ENCODE results near the gene MCF2L2. TPM values are rescaled to one million over a fixed set of nuclear protein-coding genes. Genes with fewer than 3 reads are reported as not detected.
"Not testable (repeated sequence)": the region's sequence is repeated elsewhere in the genome, so short reads cannot be mapped to it uniquely, and the experiment has no call there.

Gene MCF2L2
- total and polyA plus RNA-seq, 5 donors from 2014 or later = 2.1 to 20.7 (median 4.0) TPM

GRCh38 chr3:183372911-183373310 is 55.5 kb downstream of the MCF2L2 start:
- no peak overlapping the region for H3K4me3 ChIP-seq (ENCODE audit: low read depth, low read length)
- no peaks in the 10 kb centered on the region for H3K27me3 Mint-ChIP-seq
- ATAC-seq (ENCODE audit: low read depth in 2 of 2) (no peak), DNase-seq (no peak)
- H3K27me3 ChIP-seq (ENCODE audit: control insufficient read depth, insufficient read depth, low read length) = no peaks in the 10 kb centered on the region
- no peaks in the 10 kb centered on the region for H3K9me3 Mint-ChIP-seq
- H3K36me3 Mint-ChIP-seq = peaks cover under 1% of the 10 kb centered on the region
- no peak overlapping the region for H3K27ac ChIP-seq (ENCODE audit: insufficient read depth, low read length, poor library complexity, severe bottlenecking)
- H3K4me1 ChIP-seq (ENCODE audit: control insufficient read depth, insufficient read depth, low read length, poor library complexity, severe bottlenecking) = no peaks in the 10 kb centered on the region
- H3K36me3 ChIP-seq (ENCODE audit: control insufficient read depth, insufficient read depth, low read length) = peaks cover 3% of the 10 kb centered on the region
- H3K4me1 Mint-ChIP-seq = peaks cover 10 to 20% (median 13%) of the 10 kb centered on the region in 4 donors
- H3K27ac Mint-ChIP-seq = no peak overlapping the region
- H3K4me3 Mint-ChIP-seq = no peak overlapping the region
- H3K9me3 ChIP-seq (ENCODE audit: control insufficient read depth in 2 of 2, low read length in 2 of 2) = no peaks in the 10 kb centered on the region

DNA sequence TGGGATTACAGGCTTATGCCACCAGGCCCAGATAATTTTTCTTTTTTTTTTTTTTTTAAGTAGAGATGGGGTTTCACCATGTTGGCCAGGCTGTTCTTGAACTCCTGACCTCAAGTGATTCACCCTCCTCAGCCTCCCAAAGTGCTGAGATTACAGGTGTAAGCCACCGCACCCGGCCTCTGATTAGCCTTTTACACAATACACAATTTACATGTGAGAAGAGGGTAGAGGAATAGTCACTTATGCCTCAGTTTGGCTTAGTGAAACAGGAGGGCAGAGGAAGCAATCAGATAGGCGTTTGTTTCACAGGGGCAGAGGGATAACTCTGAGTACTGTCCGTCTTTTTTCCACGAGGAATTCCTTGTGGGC is 56.8 kb downstream of the MCF2L2 start:
- ATAC-seq (ENCODE audit: low read depth in 2 of 2); H3K9me3 ChIP-seq (ENCODE audit: control insufficient read depth in 2 of 2, low read length in 2 of 2); H3K27me3 ChIP-seq (ENCODE audit: control insufficient read depth, insufficient read depth, low read length); H3K4me3 Mint-ChIP-seq; H3K27me3 Mint-ChIP-seq; H3K9me3 Mint-ChIP-seq; H3K27ac ChIP-seq (ENCODE audit: insufficient read depth, low read length, poor library complexity, severe bottlenecking); H3K4me1 ChIP-seq (ENCODE audit: control insufficient read depth, insufficient read depth, low read length, poor library complexity, severe bottlenecking); DNase-seq; H3K36me3 ChIP-seq (ENCODE audit: control insufficient read depth, insufficient read depth, low read length); H3K36me3 Mint-ChIP-seq; H3K27ac Mint-ChIP-seq; H3K4me3 ChIP-seq (ENCODE audit: low read depth, low read length): not testable (repeated sequence)
- peaks cover 3 to 19% (median 14%) of the 10 kb centered on the region in 4 donors for H3K4me1 Mint-ChIP-seq

- Mint-ChIP-seq H3K4me1 (peaks cover 11 to 31% (median 18%) of the 10 kb centered on the region in 4 donors), H3K4me3 (peak overlapping the region in 1 of 4 donors; percentile 79), H3K9me3 (no peaks in the 10 kb centered on the region), H3K36me3 (no peaks in the 10 kb centered on the region), H3K27ac (peak overlapping the region in 2 of 3 donors; percentile 17 to 73), H3K27me3 (no peaks in the 10 kb centered on the region)
- H3K9me3 ChIP-seq (ENCODE audit: control insufficient read depth in 2 of 2, low read length in 2 of 2) = no peaks in the 10 kb centered on the region
- no peak overlapping the region for H3K4me3 ChIP-seq (ENCODE audit: low read depth, low read length)
- peaks cover 3% of the 10 kb centered on the region for H3K36me3 ChIP-seq (ENCODE audit: control insufficient read depth, insufficient read depth, low read length)
- DNase-seq = no peak
- no peak overlapping the region for H3K27ac ChIP-seq (ENCODE audit: insufficient read depth, low read length, poor library complexity, severe bottlenecking)
- no peaks in the 10 kb centered on the region for H3K27me3 ChIP-seq (ENCODE audit: control insufficient read depth, insufficient read depth, low read length)
- H3K4me1 ChIP-seq (ENCODE audit: control insufficient read depth, insufficient read depth, low read length, poor library complexity, severe bottlenecking) = no peaks in the 10 kb centered on the region
- ATAC-seq (ENCODE audit: low read depth in 2 of 2) = no peak
These were observed 58.0 kb downstream of the MCF2L2 start for GRCh38 chr3:183370391-183370790.

- H3K27ac ChIP-seq (ENCODE audit: insufficient read depth, low read length, poor library complexity, severe bottlenecking) = no peak overlapping the region
- H3K27me3 Mint-ChIP-seq = no peaks in the 10 kb centered on the region
- H3K27ac Mint-ChIP-seq = no peak overlapping the region
- DNase-seq = no peak
- peaks cover 3% of the 10 kb centered on the region for H3K36me3 ChIP-seq (ENCODE audit: control insufficient read depth, insufficient read depth, low read length)
- H3K4me3 Mint-ChIP-seq = no peak overlapping the region
- H3K4me1 Mint-ChIP-seq = peaks cover 17 to 32% (median 21%) of the 10 kb centered on the region in 4 donors
- no peaks in the 10 kb centered on the region for H3K9me3 Mint-ChIP-seq
- H3K9me3 ChIP-seq (ENCODE audit: control insufficient read depth in 2 of 2, low read length in 2 of 2) = no peaks in the 10 kb centered on the region
- no peaks in the 10 kb centered on the region for H3K36me3 Mint-ChIP-seq
- no peaks in the 10 kb centered on the region for H3K4me1 ChIP-seq (ENCODE audit: control insufficient read depth, insufficient read depth, low read length, poor library complexity, severe bottlenecking)
- H3K27me3 ChIP-seq (ENCODE audit: control insufficient read depth, insufficient read depth, low read length) = no peaks in the 10 kb centered on the region
- no peak overlapping the region for H3K4me3 ChIP-seq (ENCODE audit: low read depth, low read length)
- no peak for ATAC-seq (ENCODE audit: low read depth in 2 of 2)
These were observed 58.8 kb downstream of the MCF2L2 start for GRCh38 chr3:183369627-183370026.

GRCh38 chr3:183369117-183369516 is 59.3 kb downstream of the MCF2L2 start:
- H3K27ac ChIP-seq (ENCODE audit: insufficient read depth, low read length, poor library complexity, severe bottlenecking) = no peak overlapping the region
- Mint-ChIP-seq H3K9me3 (no peaks in the 10 kb centered on the region), H3K36me3 (no peaks in the 10 kb centered on the region), H3K4me3 (no peak overlapping the region), H3K27me3 (no peaks in the 10 kb centered on the region), H3K27ac (no peak overlapping the region), H3K4me1 (peaks cover 17 to 32% (median 21%) of the 10 kb centered on the region in 4 donors)
- DNase-seq (no peak), ATAC-seq (ENCODE audit: low read depth in 2 of 2) (no peak)
- peaks cover 3% of the 10 kb centered on the region for H3K36me3 ChIP-seq (ENCODE audit: control insufficient read depth, insufficient read depth, low read length)
- H3K4me3 ChIP-seq (ENCODE audit: low read depth, low read length) = no peak overlapping the region
- H3K4me1 ChIP-seq (ENCODE audit: control insufficient read depth, insufficient read depth, low read length, poor library complexity, severe bottlenecking) = no peaks in the 10 kb centered on the region
- no peaks in the 10 kb centered on the region for H3K27me3 ChIP-seq (ENCODE audit: control insufficient read depth, insufficient read depth, low read length)
- H3K9me3 ChIP-seq (ENCODE audit: control insufficient read depth in 2 of 2, low read length in 2 of 2) = no peaks in the 10 kb centered on the region

DNA sequence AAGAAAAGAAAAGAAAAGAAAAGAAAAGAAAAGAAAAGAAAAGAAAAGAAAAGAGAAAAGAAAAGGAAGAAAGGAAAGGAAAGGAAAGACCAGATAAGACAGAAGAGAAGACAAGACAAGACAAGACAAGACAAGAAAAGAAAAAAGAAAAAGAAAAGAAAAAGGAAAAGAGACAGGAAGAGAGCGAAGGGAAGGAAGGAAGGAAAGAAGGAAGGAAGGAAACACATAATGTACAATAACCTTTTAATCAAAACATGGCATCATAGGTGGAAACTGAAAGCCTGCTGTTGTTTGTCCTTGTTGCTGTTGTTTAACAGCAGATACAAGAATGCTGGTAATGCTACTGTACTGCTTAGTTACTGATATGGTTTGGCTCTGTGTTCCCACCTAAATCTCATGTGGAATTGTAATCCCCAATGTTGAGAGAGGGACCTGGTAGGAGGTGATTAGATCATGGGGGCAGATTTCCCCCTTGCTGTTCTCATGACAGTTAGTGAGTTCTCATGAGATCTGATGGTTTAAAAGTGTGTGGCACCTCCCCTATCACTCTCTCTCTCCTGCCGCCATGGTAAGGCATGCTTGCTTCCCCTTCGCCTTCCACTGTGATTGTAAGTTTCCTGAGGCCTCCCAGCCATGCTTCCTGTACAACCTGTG is 67.3 kb downstream of the MCF2L2 start:
- Mint-ChIP-seq H3K27ac (peak overlapping the region in 1 of 3 donors; percentile 66), H3K4me3 (no peak overlapping the region), H3K9me3 (no peaks in the 10 kb centered on the region), H3K4me1 (peaks cover 15 to 32% (median 24%) of the 10 kb centered on the region in 4 donors), H3K27me3 (no peaks in the 10 kb centered on the region), H3K36me3 (peaks cover 4% of the 10 kb centered on the region)
- no peaks in the 10 kb centered on the region for H3K4me1 ChIP-seq (ENCODE audit: control insufficient read depth, insufficient read depth, low read length, poor library complexity, severe bottlenecking)
- no peaks in the 10 kb centered on the region for H3K9me3 ChIP-seq (ENCODE audit: control insufficient read depth in 2 of 2, low read length in 2 of 2)
- DNase-seq (no peak), ATAC-seq (ENCODE audit: low read depth in 2 of 2) (no peak)
- H3K36me3 ChIP-seq (ENCODE audit: control insufficient read depth, insufficient read depth, low read length) = no peaks in the 10 kb centered on the region
- H3K4me3 ChIP-seq (ENCODE audit: low read depth, low read length) = no peak overlapping the region
- H3K27me3 ChIP-seq (ENCODE audit: control insufficient read depth, insufficient read depth, low read length) = no peaks in the 10 kb centered on the region
- no peak overlapping the region for H3K27ac ChIP-seq (ENCODE audit: insufficient read depth, low read length, poor library complexity, severe bottlenecking)

DNA sequence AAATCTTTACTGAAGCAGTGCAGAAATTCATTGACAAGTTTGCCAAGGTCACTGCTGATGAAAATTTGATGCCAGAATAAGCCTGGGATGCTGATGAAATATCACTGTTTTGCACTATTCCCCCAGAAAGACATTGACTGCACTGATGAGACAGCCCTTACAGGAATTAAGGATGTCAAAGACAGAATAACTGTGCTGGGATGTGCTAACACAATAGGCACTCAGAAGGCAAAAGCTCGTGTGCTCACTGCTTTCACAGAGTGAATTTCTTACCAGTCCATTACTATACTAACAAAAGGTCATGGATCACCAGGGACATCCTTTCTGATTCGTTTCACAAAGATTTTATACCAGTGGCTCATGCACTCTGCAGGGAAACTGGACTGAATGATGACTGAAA is 69.4 kb downstream of the MCF2L2 start:
- Histone ChIP-seq H3K9me3 (ENCODE audit: control insufficient read depth in 2 of 2, low read length in 2 of 2) (no peaks in the 10 kb centered on the region), H3K27me3 (ENCODE audit: control insufficient read depth, insufficient read depth, low read length) (no peaks in the 10 kb centered on the region), H3K4me3 (ENCODE audit: low read depth, low read length) (no peak overlapping the region), H3K4me1 (ENCODE audit: control insufficient read depth, insufficient read depth, low read length, poor library complexity, severe bottlenecking) (no peaks in the 10 kb centered on the region), H3K27ac (ENCODE audit: insufficient read depth, low read length, poor library complexity, severe bottlenecking) (no peak overlapping the region), H3K36me3 (ENCODE audit: control insufficient read depth, insufficient read depth, low read length) (no peaks in the 10 kb centered on the region)
- no peak for DNase-seq
- peaks cover 7% of the 10 kb centered on the region for H3K36me3 Mint-ChIP-seq
- H3K9me3 Mint-ChIP-seq = no peaks in the 10 kb centered on the region
- no peaks in the 10 kb centered on the region for H3K27me3 Mint-ChIP-seq
- no peak for ATAC-seq (ENCODE audit: low read depth in 2 of 2)
- H3K27ac Mint-ChIP-seq = no peak overlapping the region
- peaks cover 8 to 20% (median 14%) of the 10 kb centered on the region in 4 donors for H3K4me1 Mint-ChIP-seq
- H3K4me3 Mint-ChIP-seq = no peak overlapping the region

GRCh38 chr3:183357564-183358079 is 70.8 kb downstream of the MCF2L2 start:
- no peak overlapping the region for H3K27ac ChIP-seq (ENCODE audit: insufficient read depth, low read length, poor library complexity, severe bottlenecking)
- ATAC-seq (ENCODE audit: low read depth in 2 of 2) (no peak), DNase-seq (no peak)
- Mint-ChIP-seq H3K4me1 (peaks cover 8 to 20% (median 10%) of the 10 kb centered on the region in 4 donors), H3K4me3 (no peak overlapping the region), H3K27ac (no peak overlapping the region), H3K9me3 (no peaks in the 10 kb centered on the region), H3K27me3 (no peaks in the 10 kb centered on the region), H3K36me3 (peaks cover 7% of the 10 kb centered on the region)
- no peak overlapping the region for H3K4me3 ChIP-seq (ENCODE audit: low read depth, low read length)
- no peaks in the 10 kb centered on the region for H3K4me1 ChIP-seq (ENCODE audit: control insufficient read depth, insufficient read depth, low read length, poor library complexity, severe bottlenecking)
- H3K27me3 ChIP-seq (ENCODE audit: control insufficient read depth, insufficient read depth, low read length) = no peaks in the 10 kb centered on the region
- no peaks in the 10 kb centered on the region for H3K9me3 ChIP-seq (ENCODE audit: control insufficient read depth in 2 of 2, low read length in 2 of 2)
- no peaks in the 10 kb centered on the region for H3K36me3 ChIP-seq (ENCODE audit: control insufficient read depth, insufficient read depth, low read length)
